Caco-2 (cell line): Measurements from ENCODE around the gene VIPR2. TPM values are rescaled to one million over a fixed set of nuclear protein-coding genes. Genes with fewer than 3 reads are reported as not detected.

Source experiments
- BruUV-seq: library from RNA; stranded (reverse); fragments of 400-500 nt; replicated peaks from 2 replicates; lab custom pipeline; 2021; lab: Mats Ljungman, UMichigan
- CTCF ChIA-PET: fragments of 300-600 bp; sonication (Branson Sonifier 250); formaldehyde crosslinking; loops from one replicate; lab custom pipeline; 2022; ENCODE audit warnings: antibody characterized with exemption; lab: Charles Lee
- POLR2A ChIA-PET: fragments of 300-600 bp; sonication (Branson Sonifier 250); formaldehyde crosslinking; loops from one replicate; lab custom pipeline; 2022; ENCODE audit warnings: antibody characterized with exemption; lab: Charles Lee
- DNase-seq, 2 experiments: peaks; one replicate each; pipeline versions ENCODE4 v3.0.0 to v3.0.0-alpha.2; 2020 to 2022
- H3K27me3 ChIP-seq: replicated peaks from 2 replicates; pipeline ENCODE4 v1.6.0; 2011; ENCODE audit warnings: low read length; ENCODE audit not compliant: control insufficient read depth, insufficient read depth
- H3K36me3 ChIP-seq: 2 replicates; pipeline ENCODE4 v1.5.1; 2011; ENCODE audit warnings: low read length; ENCODE audit not compliant: control insufficient read depth, insufficient read depth
- H3K4me1 ChIP-seq: fragments of 250-450 bp; sonication (Bioruptor Pico); 2 replicates; pipeline ENCODE4 v1.5.1; 2020; ENCODE audit warnings: mild to moderate bottlenecking
- H3K4me3 ChIP-seq: 2 replicates; pipeline ENCODE4 v1.5.1; 2011; ENCODE audit warnings: low read depth, mild to moderate bottlenecking, control low read depth, low read length
- H3K9me3 ChIP-seq: fragments of 250-450 bp; sonication (Bioruptor Pico); 2 replicates; pipeline ENCODE4 v1.5.1; 2020; ENCODE audit warnings: mild to moderate bottlenecking, moderate library complexity
- H3K27ac Mint-ChIP-seq: one replicate; pipeline ENCODE4 v1.8.0; 2022; ENCODE audit warnings: mixed read lengths; ENCODE audit not compliant: unreplicated experiment
- H3K27me3 Mint-ChIP-seq: one replicate; pipeline ENCODE4 v1.8.0; 2022; ENCODE audit warnings: mixed read lengths; ENCODE audit not compliant: insufficient read depth, unreplicated experiment
- H3K36me3 Mint-ChIP-seq: one replicate; pipeline ENCODE4 v1.8.0; 2022; ENCODE audit warnings: mild to moderate bottlenecking, mixed read lengths; ENCODE audit not compliant: insufficient read depth, unreplicated experiment
- H3K4me1 Mint-ChIP-seq: one replicate; pipeline ENCODE4 v1.8.0; 2022; ENCODE audit warnings: low read depth, mixed read lengths; ENCODE audit not compliant: unreplicated experiment
- H3K4me3 Mint-ChIP-seq: one replicate; pipeline ENCODE4 v1.8.0; 2022; ENCODE audit warnings: mild to moderate bottlenecking, moderate library complexity, mixed read lengths; ENCODE audit not compliant: unreplicated experiment
- H3K9me3 Mint-ChIP-seq: one replicate; pipeline ENCODE4 v1.8.0; 2022; ENCODE audit warnings: mixed read lengths; ENCODE audit not compliant: unreplicated experiment
- intact Hi-C: fragments of 100-400 bp; cut with micrococcal nuclease; formaldehyde crosslinking; loops from one replicate; pipeline ENCODE4 v1.10.0; 2022; ENCODE audit not compliant: unreplicated experiment
- total RNA-seq: library from RNA; stranded (reverse); gene quantifications from 2 replicates; pipeline ENCODE4 v1.2.3, GENCODE V29; 2022
- TF ChIP-seq, protein P1 (sequence below), 2 experiments: fragments of 200-600 bp in 1 of 2; IDR thresholded peaks; 1 replicate in 1 of 2; 2 replicates in 1 of 2; pipeline versions ENCODE4 v1.5.1 to v1.8.0; 2011 to 2022; ENCODE audit warnings: antibody characterized with exemption in 1 of 2, control low read depth in 1 of 2, inconsistent platforms in 1 of 2, low read depth in 1 of 2, low read length in 1 of 2, mild to moderate bottlenecking in 1 of 2, moderate library complexity in 1 of 2; ENCODE audit not compliant: insufficient read depth in 1 of 2, severe bottlenecking in 1 of 2, unreplicated experiment in 1 of 2

The VIPR2 gene
- total RNA-seq, 1 experiment from 2014 or later = not detected

DNA sequence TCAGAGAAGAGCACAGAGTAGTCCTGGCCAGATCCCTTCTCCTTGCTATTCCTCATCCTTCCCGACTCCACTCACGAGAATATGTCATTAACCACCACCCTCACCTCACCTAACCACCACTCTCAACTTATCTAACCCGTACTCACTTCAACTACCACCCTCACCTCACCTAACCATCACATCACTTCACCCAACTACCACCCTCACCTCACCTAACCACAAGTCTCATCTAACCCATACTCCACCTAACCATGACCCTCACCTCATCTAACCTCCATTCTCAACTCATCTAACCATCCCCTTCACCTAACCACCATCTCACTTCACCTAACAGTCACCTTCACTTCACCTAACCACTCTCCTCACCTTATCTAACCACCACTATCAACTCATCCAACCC, 85.0 kb downstream of the VIPR2 start:
- Histone ChIP-seq H3K9me3 (peaks cover 4% of the 10 kb centered on the region; the same call in 1 of the 2 replicates), H3K4me3 (no peak overlapping the region), H3K36me3 (no peaks in the 10 kb centered on the region), H3K27me3 (no peaks in the 10 kb centered on the region), H3K4me1 (no peaks in the 10 kb centered on the region)
- no peaks in the 10 kb centered on the region for H3K36me3 Mint-ChIP-seq
- POLR2A ChIA-PET = no interaction called here
- H3K27ac Mint-ChIP-seq = no peak overlapping the region
- DNase-seq = no peak
- intact Hi-C loops = no loop called here
- H3K4me1 Mint-ChIP-seq = no peaks in the 10 kb centered on the region
- CTCF ChIA-PET = no interaction called here
- H3K4me3 Mint-ChIP-seq = no peak overlapping the region
- H3K27me3 Mint-ChIP-seq = peaks cover 6% of the 10 kb centered on the region
- no peaks in the 10 kb centered on the region for H3K9me3 Mint-ChIP-seq
- TF ChIP-seq, protein P1, sequence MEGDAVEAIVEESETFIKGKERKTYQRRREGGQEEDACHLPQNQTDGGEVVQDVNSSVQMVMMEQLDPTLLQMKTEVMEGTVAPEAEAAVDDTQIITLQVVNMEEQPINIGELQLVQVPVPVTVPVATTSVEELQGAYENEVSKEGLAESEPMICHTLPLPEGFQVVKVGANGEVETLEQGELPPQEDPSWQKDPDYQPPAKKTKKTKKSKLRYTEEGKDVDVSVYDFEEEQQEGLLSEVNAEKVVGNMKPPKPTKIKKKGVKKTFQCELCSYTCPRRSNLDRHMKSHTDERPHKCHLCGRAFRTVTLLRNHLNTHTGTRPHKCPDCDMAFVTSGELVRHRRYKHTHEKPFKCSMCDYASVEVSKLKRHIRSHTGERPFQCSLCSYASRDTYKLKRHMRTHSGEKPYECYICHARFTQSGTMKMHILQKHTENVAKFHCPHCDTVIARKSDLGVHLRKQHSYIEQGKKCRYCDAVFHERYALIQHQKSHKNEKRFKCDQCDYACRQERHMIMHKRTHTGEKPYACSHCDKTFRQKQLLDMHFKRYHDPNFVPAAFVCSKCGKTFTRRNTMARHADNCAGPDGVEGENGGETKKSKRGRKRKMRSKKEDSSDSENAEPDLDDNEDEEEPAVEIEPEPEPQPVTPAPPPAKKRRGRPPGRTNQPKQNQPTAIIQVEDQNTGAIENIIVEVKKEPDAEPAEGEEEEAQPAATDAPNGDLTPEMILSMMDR (IDR thresholded peaks at IDR 0.05; ENCODE audit: insufficient read depth in 1 of 2, low read depth in 1 of 2, low read length in 1 of 2, severe bottlenecking in 1 of 2, unreplicated experiment in 1 of 2) = no peak
- BruUV-seq = no TSS peak

DNA sequence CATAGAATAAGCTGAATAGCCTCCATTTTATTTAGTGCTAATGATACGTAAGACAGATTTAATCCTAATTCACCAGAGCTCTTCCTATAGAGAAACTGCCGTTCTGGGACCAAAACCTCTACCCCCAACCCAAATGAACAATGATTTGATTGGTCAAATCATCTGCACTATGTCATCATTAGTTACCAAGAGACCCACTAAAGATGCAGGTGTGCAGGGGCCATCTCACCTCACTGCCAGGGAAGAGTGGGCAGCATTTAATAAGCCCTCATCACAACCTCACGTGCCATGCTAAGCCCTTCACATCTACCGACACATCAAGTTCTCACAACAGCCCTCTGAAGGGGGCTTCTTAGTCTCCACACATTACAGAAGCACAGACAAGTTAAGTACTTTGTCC, 87.0 kb downstream of the VIPR2 start:
- POLR2A ChIA-PET = no interaction called here
- Mint-ChIP-seq H3K4me1 (no peaks in the 10 kb centered on the region), H3K9me3 (no peaks in the 10 kb centered on the region), H3K36me3 (no peaks in the 10 kb centered on the region), H3K27ac (no peak overlapping the region), H3K27me3 (peaks cover 10% of the 10 kb centered on the region), H3K4me3 (no peak overlapping the region)
- Histone ChIP-seq H3K4me1 (no peaks in the 10 kb centered on the region), H3K36me3 (no peaks in the 10 kb centered on the region), H3K4me3 (no peak overlapping the region), H3K27me3 (no peaks in the 10 kb centered on the region), H3K9me3 (peaks cover 4% of the 10 kb centered on the region; the same call in 1 of the 2 replicates)
- intact Hi-C loops = no loop called here
- BruUV-seq = no TSS peak
- TF ChIP-seq, protein P1 (IDR thresholded peaks at IDR 0.05; ENCODE audit: insufficient read depth in 1 of 2, low read depth in 1 of 2, low read length in 1 of 2, severe bottlenecking in 1 of 2, unreplicated experiment in 1 of 2) = no peak
- CTCF ChIA-PET = no interaction called here
- no peak for DNase-seq

DNA sequence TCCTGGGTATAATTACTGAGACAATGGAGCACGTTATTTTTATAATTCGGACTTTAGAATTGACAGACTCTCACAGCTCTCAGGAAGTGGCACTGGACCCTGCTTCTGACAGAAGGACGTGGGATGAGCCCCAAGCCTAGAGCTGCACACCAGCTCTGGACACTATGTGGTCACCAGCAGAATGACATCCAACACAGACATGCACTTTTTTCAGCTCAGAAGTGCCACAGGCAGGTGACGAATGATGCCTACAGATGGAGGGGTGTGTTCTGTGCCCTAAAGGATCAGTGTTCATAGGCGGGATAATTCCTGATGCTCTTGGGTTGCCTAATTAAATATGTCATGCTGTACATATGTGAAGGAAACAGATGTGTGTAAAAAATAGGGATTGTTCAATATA, 87.9 kb downstream of the VIPR2 start:
- ChIA-PET CTCF (no interaction called here), POLR2A (no interaction called here)
- TF ChIP-seq, protein P1 (IDR thresholded peaks at IDR 0.05; ENCODE audit: insufficient read depth in 1 of 2, low read depth in 1 of 2, low read length in 1 of 2, severe bottlenecking in 1 of 2, unreplicated experiment in 1 of 2) = no peak
- no peaks in the 10 kb centered on the region for H3K9me3 Mint-ChIP-seq
- no peaks in the 10 kb centered on the region for H3K4me1 Mint-ChIP-seq
- no peaks in the 10 kb centered on the region for H3K4me1 ChIP-seq
- intact Hi-C loops = no loop called here
- peaks cover 16% of the 10 kb centered on the region for H3K27me3 Mint-ChIP-seq
- no peaks in the 10 kb centered on the region for H3K27me3 ChIP-seq
- H3K9me3 ChIP-seq = peaks cover 4% of the 10 kb centered on the region; the same call in 1 of the 2 replicates
- no peak overlapping the region for H3K4me3 Mint-ChIP-seq
- DNase-seq = no peak
- no peak overlapping the region for H3K4me3 ChIP-seq
- no peaks in the 10 kb centered on the region for H3K36me3 Mint-ChIP-seq
- no peak overlapping the region for H3K27ac Mint-ChIP-seq
- BruUV-seq = no TSS peak
- H3K36me3 ChIP-seq = no peaks in the 10 kb centered on the region
